A549 (cell line): Measurements from ENCODE around the gene RAI14.

Experiments
- CHD2 ChIP-seq: fragments of 150-350 bp; IDR thresholded peaks from 2 replicates; pipeline ENCODE4 v1.6.1; 2014; ENCODE audit warnings: low read length; ENCODE audit not compliant: partially characterized antibody
- CTCF ChIP-seq: fragments of >200 bp; sonication (Bioruptor Twin); formaldehyde crosslinking; IDR thresholded peaks from 3 replicates; pipeline ENCODE4 v1.5.1; 2016
- EP300 ChIP-seq, 2 experiments: fragments of >200 bp; sonication (Bioruptor Twin); formaldehyde crosslinking; IDR thresholded peaks; 2 replicates in 1 of 2; 3 replicates in 1 of 2; pipeline ENCODE4 v1.6.1; 2016 to 2017
- HMGXB4 ChIP-seq: fragments of 250-450 bp; sonication (Bioruptor Pico); IDR thresholded peaks from 2 replicates; pipeline ENCODE4 v1.5.0; 2021; ENCODE audit warnings: mild to moderate bottlenecking, moderate library complexity, borderline replicate concordance
- POLR2A ChIP-seq: IDR thresholded peaks from 2 replicates; pipeline ENCODE4 v1.6.1; 2012; ENCODE audit warnings: mild to moderate bottlenecking, low read length
- RFX5 ChIP-seq: fragments of 450-650 bp; IDR thresholded peaks from 2 replicates; pipeline ENCODE4 v1.7.1; 2014; ENCODE audit warnings: antibody characterized with exemption, mild to moderate bottlenecking, moderate library complexity

GRCh38 chr5:34867660-34868059 lies 211.5 kb downstream of the RAI14 start:
- TF ChIP-seq POLR2A (no peak), CTCF (no peak), RFX5 (no peak), EP300 (IDR thresholded peaks at IDR 0.05) (no peak), HMGXB4 (CRISPR knock-in tag) (no peak), CHD2 (no peak)
